ENCODE data around the gene MTCL3.

The MTCL3 gene

DNA sequence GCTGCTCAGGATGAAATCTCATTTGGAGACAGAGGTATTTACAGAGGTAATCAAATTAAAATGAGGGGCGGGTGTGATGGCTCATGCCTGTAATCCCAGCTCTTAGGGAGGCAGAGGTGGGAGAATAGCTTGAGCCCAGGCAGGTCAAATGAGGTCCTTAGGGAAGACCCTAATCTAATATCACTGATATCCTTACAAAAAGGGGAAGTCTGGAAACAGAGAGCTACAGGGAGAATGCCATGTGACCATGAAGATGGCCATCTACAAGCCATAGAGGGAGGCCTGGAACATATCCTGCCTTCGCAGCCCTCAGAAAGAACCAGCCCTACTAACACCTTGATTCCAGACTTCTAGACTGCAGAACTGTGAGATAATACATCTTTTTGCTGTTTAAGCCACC, 8.3 kb downstream of the MTCL3 start:
- no peak for DNase-seq
- intact Hi-C loops (cut with DNase I), result no loop called here

DNA sequence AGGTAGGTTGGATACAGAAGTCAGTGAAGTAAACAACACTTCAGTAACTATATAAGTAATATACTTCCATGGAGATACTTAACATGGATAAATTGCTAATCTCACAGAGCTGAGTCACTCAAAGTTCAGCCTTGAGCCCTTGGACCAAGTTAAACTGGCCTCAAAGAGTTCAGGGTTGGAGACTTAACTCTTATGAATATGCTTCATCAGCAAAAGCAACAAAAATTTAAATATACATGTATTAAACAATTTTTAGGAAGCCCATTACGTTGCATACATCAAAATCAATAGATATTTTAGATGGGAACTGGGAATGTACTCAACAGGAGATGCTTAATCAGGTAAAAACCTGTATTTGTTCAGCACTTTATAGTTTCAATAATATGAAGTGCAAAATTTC, 12.2 kb downstream of the MTCL3 start:
- TF ChIP-seq, protein P1, sequence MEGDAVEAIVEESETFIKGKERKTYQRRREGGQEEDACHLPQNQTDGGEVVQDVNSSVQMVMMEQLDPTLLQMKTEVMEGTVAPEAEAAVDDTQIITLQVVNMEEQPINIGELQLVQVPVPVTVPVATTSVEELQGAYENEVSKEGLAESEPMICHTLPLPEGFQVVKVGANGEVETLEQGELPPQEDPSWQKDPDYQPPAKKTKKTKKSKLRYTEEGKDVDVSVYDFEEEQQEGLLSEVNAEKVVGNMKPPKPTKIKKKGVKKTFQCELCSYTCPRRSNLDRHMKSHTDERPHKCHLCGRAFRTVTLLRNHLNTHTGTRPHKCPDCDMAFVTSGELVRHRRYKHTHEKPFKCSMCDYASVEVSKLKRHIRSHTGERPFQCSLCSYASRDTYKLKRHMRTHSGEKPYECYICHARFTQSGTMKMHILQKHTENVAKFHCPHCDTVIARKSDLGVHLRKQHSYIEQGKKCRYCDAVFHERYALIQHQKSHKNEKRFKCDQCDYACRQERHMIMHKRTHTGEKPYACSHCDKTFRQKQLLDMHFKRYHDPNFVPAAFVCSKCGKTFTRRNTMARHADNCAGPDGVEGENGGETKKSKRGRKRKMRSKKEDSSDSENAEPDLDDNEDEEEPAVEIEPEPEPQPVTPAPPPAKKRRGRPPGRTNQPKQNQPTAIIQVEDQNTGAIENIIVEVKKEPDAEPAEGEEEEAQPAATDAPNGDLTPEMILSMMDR (IDR thresholded peaks at IDR 0.05), result no peak
- Histone ChIP-seq H3K36me3 (no peaks in the 10 kb centered on the region), H3K27me3 (no peaks in the 10 kb centered on the region), H3K4me1 (no peaks in the 10 kb centered on the region), H3K27ac (no peak overlapping the region), H3K9me3 (no peaks in the 10 kb centered on the region), H3K9ac (ENCODE audit: low read depth in 2 of 2, low read length in 2 of 2) (no peak overlapping the region), H3K4me3 (no peak overlapping the region)
- DNase-seq, result no peak
- intact Hi-C loops (cut with DNase I), result no loop called here

More for the DNA sequence above, 8.3 kb downstream of the MTCL3 start:
- no peak overlapping the region for H3K27ac ChIP-seq
- peaks cover 16% of the 10 kb centered on the region for H3K27me3 ChIP-seq
- no peaks in the 10 kb centered on the region for H3K9me3 ChIP-seq
- no peaks in the 10 kb centered on the region for H3K36me3 ChIP-seq
- no peak overlapping the region for H3K4me3 ChIP-seq
- H3K9ac ChIP-seq (ENCODE audit: low read depth in 2 of 2, low read length in 2 of 2), result no peak overlapping the region
- peaks cover 8% of the 10 kb centered on the region for H3K4me1 ChIP-seq
- TF ChIP-seq, protein P1 (IDR thresholded peaks at IDR 0.05), result no peak

DNA sequence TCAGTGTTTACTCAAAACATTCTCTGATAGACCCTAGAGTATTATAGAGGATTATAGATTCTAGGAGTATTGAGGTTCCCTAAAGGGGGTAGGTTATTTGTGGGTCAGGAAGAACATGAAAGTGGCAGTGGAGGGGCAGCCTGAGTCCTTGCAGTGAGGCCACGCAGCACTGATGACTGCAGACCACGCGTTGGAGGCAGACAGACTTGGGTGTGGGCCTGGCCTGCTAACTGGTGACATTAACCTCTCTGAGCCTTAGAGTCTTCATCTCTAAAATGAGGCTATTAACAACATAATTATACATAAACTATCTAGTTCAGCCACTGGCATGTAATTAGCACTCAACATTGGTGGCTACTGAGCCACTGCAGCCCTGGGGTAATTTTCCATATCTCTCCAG, 16.1 kb downstream of the MTCL3 start:
- intact Hi-C loops (cut with DNase I), result no loop called here
- Histone ChIP-seq H3K36me3 (no peaks in the 10 kb centered on the region), H3K4me3 (no peak overlapping the region), H3K9ac (ENCODE audit: low read depth in 2 of 2, low read length in 2 of 2) (no peak overlapping the region), H3K27me3 (no peaks in the 10 kb centered on the region), H3K9me3 (no peaks in the 10 kb centered on the region), H3K4me1 (no peaks in the 10 kb centered on the region), H3K27ac (no peak overlapping the region)
- TF ChIP-seq, protein P1 (IDR thresholded peaks at IDR 0.05), result no peak
- DNase-seq, result no peak

DNA sequence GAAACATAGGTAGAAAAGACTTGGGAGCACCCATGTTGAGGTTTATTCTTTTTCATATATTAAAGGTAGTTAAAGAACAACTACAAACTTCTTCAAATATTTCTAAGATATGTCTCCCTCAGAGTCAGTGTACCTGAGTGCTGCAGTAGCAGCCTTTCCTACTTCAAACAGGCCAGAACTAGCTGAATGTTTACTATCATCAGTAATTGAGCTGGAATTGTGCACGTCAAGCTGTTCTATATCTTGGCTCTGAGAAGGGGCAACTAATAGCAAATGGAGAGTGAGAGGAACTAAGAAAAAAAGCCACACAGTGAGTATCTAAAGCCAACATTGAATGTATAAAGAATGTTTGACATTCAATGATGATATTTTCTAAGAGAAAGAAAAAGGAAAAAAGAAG, 21.7 kb downstream of the MTCL3 start:
- Histone ChIP-seq H3K4me1 (no peaks in the 10 kb centered on the region), H3K4me3 (no peak overlapping the region), H3K9ac (ENCODE audit: low read depth in 2 of 2, low read length in 2 of 2) (no peak overlapping the region), H3K27me3 (no peaks in the 10 kb centered on the region), H3K27ac (no peak overlapping the region), H3K36me3 (no peaks in the 10 kb centered on the region), H3K9me3 (no peaks in the 10 kb centered on the region)
- DNase-seq, result no peak
- TF ChIP-seq, protein P1 (IDR thresholded peaks at IDR 0.05), result no peak
- intact Hi-C loops (cut with DNase I), result no loop called here

DNA sequence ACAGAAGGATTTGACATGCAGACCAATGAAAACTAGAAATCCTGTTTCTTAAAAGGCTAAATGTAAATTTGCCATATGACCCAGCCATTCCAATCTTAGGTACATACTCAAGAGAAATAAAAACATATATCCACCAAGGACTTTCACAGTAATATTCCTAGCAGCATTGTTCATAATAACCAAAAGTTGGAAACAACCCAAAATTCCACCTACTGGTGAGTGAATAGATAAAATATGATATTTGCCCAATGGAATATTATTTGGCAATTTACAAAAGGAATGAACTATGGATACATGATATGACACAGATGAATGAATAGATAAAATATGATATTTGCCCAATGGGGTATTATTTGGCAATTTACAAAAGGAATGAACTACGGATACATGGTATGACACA, 22.7 kb downstream of the MTCL3 start:
- no peak overlapping the region for H3K9ac ChIP-seq (ENCODE audit: low read depth in 2 of 2, low read length in 2 of 2)
- H3K4me1 ChIP-seq, result no peaks in the 10 kb centered on the region
- no peak overlapping the region for H3K27ac ChIP-seq
- no peaks in the 10 kb centered on the region for H3K9me3 ChIP-seq
- intact Hi-C loops (cut with DNase I), result no loop called here
- no peak for DNase-seq
- no peaks in the 10 kb centered on the region for H3K27me3 ChIP-seq
- TF ChIP-seq, protein P1 (IDR thresholded peaks at IDR 0.05), result no peak
- no peak overlapping the region for H3K4me3 ChIP-seq
- H3K36me3 ChIP-seq, result no peaks in the 10 kb centered on the region

Data from colonic mucosa (tissue), 4 donors.